ENCODE results near the gene TIGIT.

DNA sequence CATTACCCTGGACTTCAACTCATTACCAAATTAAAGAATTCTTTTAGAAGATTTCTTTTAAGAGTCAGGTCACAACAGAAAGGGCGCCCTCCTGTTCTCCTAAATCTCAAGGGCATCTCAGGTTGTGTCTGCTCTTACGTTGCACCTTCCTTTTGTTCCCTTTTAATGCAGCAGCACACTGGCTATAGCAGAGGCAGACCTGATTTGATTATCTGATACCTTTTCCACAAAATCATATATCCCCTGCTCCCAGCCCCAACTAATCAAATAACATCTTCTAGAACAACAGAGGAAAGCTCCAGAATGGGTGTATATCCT, 40.1 kb downstream of the TIGIT start:
- TF ChIP-seq, protein P1, sequence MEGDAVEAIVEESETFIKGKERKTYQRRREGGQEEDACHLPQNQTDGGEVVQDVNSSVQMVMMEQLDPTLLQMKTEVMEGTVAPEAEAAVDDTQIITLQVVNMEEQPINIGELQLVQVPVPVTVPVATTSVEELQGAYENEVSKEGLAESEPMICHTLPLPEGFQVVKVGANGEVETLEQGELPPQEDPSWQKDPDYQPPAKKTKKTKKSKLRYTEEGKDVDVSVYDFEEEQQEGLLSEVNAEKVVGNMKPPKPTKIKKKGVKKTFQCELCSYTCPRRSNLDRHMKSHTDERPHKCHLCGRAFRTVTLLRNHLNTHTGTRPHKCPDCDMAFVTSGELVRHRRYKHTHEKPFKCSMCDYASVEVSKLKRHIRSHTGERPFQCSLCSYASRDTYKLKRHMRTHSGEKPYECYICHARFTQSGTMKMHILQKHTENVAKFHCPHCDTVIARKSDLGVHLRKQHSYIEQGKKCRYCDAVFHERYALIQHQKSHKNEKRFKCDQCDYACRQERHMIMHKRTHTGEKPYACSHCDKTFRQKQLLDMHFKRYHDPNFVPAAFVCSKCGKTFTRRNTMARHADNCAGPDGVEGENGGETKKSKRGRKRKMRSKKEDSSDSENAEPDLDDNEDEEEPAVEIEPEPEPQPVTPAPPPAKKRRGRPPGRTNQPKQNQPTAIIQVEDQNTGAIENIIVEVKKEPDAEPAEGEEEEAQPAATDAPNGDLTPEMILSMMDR (IDR thresholded peaks at IDR 0.05; ENCODE audit: poor library complexity, severe bottlenecking), result no peak
- TF ChIP-seq EP300 (conservative IDR thresholded peaks at IDR 0.05; ENCODE audit: poor library complexity, severe bottlenecking), result no peak
- TF ChIP-seq POLR2AphosphoS5 (IDR thresholded peaks at IDR 0.05), result no peak
- TF ChIP-seq TAF1 (IDR thresholded peaks at IDR 0.05; ENCODE audit: low read depth), result no peak

Data from neural cell (in vitro differentiated cells).